ENCODE measurements around the gene POLA1. TPM values are rescaled to one million over a fixed set of nuclear protein-coding genes. Genes with fewer than 3 reads are reported as not detected.

POLA1 gene
- total RNA-seq, 1 donor from 2014 or later: 80.4 TPM

- Histone ChIP-seq H3K27ac (no peak overlapping the region), H3K36me3 (peaks cover 21% of the 10 kb centered on the region), H3K27me3 (no peaks in the 10 kb centered on the region), H2AFZ (replicated peaks) (no peak overlapping the region), H3K9me3 (ENCODE audit: low read depth) (no peaks in the 10 kb centered on the region), H4K20me1 (ENCODE audit: low read depth) (no peaks in the 10 kb centered on the region), H3K4me3 (no peak overlapping the region), H3K4me1 (no peaks in the 10 kb centered on the region), H3F3A (ENCODE audit: low read depth) (no peaks in the 10 kb centered on the region), H3K4me2 (no peak overlapping the region), H3K9ac (no peak overlapping the region), H3K79me2 (ENCODE audit: low read depth) (peaks cover 15% of the 10 kb centered on the region)
- Mint-ChIP-seq H3K36me3 (peaks cover 29% of the 10 kb centered on the region), H3K27me3 (ENCODE audit: insufficient read depth, low read depth) (no peaks in the 10 kb centered on the region), H3K4me1 (no peaks in the 10 kb centered on the region), H3K4me3 (no peak overlapping the region), H3K27ac (no peak overlapping the region), H3K9me3 (no peaks in the 10 kb centered on the region)
- no peak for DNase-seq (ENCODE audit: low spot score)
- no peak for TF ChIP-seq EZH2 (IDR thresholded peaks at IDR 0.05)
- no peak for TF ChIP-seq EZH2phosphoT487 (IDR thresholded peaks at IDR 0.05)
These were observed 66.1 kb downstream of the POLA1 start for GRCh38 chrX:24759786-24760185.

GRCh38 chrX:24760363-24761000, 66.8 kb downstream of the POLA1 start:
- H3K4me3 Mint-ChIP-seq: no peak overlapping the region
- Histone ChIP-seq H3K9me3 (ENCODE audit: low read depth) (no peaks in the 10 kb centered on the region), H2AFZ (replicated peaks) (no peak overlapping the region), H3K4me3 (no peak overlapping the region), H3K9ac (no peak overlapping the region), H3K27ac (no peak overlapping the region), H3K4me1 (no peaks in the 10 kb centered on the region), H3K36me3 (peaks cover 14% of the 10 kb centered on the region), H4K20me1 (ENCODE audit: low read depth) (no peaks in the 10 kb centered on the region), H3F3A (ENCODE audit: low read depth) (no peaks in the 10 kb centered on the region), H3K79me2 (ENCODE audit: low read depth) (peaks cover 15% of the 10 kb centered on the region), H3K27me3 (no peaks in the 10 kb centered on the region), H3K4me2 (no peak overlapping the region)
- H3K36me3 Mint-ChIP-seq: peaks cover 32% of the 10 kb centered on the region
- no peaks in the 10 kb centered on the region for H3K27me3 Mint-ChIP-seq (ENCODE audit: insufficient read depth, low read depth)
- TF ChIP-seq, protein P1, sequence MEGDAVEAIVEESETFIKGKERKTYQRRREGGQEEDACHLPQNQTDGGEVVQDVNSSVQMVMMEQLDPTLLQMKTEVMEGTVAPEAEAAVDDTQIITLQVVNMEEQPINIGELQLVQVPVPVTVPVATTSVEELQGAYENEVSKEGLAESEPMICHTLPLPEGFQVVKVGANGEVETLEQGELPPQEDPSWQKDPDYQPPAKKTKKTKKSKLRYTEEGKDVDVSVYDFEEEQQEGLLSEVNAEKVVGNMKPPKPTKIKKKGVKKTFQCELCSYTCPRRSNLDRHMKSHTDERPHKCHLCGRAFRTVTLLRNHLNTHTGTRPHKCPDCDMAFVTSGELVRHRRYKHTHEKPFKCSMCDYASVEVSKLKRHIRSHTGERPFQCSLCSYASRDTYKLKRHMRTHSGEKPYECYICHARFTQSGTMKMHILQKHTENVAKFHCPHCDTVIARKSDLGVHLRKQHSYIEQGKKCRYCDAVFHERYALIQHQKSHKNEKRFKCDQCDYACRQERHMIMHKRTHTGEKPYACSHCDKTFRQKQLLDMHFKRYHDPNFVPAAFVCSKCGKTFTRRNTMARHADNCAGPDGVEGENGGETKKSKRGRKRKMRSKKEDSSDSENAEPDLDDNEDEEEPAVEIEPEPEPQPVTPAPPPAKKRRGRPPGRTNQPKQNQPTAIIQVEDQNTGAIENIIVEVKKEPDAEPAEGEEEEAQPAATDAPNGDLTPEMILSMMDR (IDR thresholded peaks at IDR 0.05): no peak
- TF ChIP-seq EZH2 (IDR thresholded peaks at IDR 0.05) (no peak), EZH2phosphoT487 (IDR thresholded peaks at IDR 0.05) (no peak)
- H3K27ac Mint-ChIP-seq: no peak overlapping the region
- H3K9me3 Mint-ChIP-seq: no peaks in the 10 kb centered on the region
- no peak for DNase-seq (ENCODE audit: low spot score)
- no peaks in the 10 kb centered on the region for H3K4me1 Mint-ChIP-seq

- Histone ChIP-seq H3K79me2 (ENCODE audit: low read depth) (peaks cover 15% of the 10 kb centered on the region), H4K20me1 (ENCODE audit: low read depth) (no peaks in the 10 kb centered on the region), H2AFZ (replicated peaks) (no peak overlapping the region), H3K9me3 (ENCODE audit: low read depth) (no peaks in the 10 kb centered on the region), H3K4me1 (no peaks in the 10 kb centered on the region), H3K27ac (no peak overlapping the region), H3K36me3 (peaks cover 12% of the 10 kb centered on the region), H3K27me3 (no peaks in the 10 kb centered on the region), H3K9ac (no peak overlapping the region), H3K4me2 (no peak overlapping the region), H3K4me3 (no peak overlapping the region), H3F3A (ENCODE audit: low read depth) (no peaks in the 10 kb centered on the region)
- Mint-ChIP-seq H3K27me3 (ENCODE audit: insufficient read depth, low read depth) (no peaks in the 10 kb centered on the region), H3K27ac (no peak overlapping the region), H3K4me1 (no peaks in the 10 kb centered on the region), H3K36me3 (peaks cover 34% of the 10 kb centered on the region), H3K4me3 (no peak overlapping the region), H3K9me3 (no peaks in the 10 kb centered on the region)
- no peak for DNase-seq (ENCODE audit: low spot score)
- no peak for TF ChIP-seq EZH2 (IDR thresholded peaks at IDR 0.05)
- TF ChIP-seq EZH2phosphoT487 (IDR thresholded peaks at IDR 0.05): no peak
- TF ChIP-seq, protein P1 (IDR thresholded peaks at IDR 0.05): no peak
These were observed 67.6 kb downstream of the POLA1 start for GRCh38 chrX:24761306-24761705.

DNA sequence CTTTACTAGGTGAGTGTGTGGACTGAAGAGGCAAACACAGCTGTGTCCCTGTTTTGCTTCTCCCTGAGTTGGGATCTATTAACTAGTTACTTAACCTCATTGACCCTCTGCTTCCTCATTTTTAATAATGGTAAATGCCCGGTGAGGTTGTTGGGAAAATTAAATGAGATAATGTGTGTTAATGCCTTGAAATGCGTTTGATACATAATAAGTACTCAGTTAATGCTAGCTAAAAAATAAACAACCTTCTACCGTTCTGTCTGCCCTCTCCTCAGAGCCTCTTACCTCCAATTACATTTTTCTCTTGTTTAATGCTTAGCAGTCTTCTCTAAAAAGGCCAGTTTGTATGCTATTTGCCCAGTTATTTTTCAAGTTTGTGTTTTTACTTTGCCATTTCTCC, 70.3 kb downstream of the POLA1 start:
- TF ChIP-seq EZH2 (IDR thresholded peaks at IDR 0.05) (no peak), EZH2phosphoT487 (IDR thresholded peaks at IDR 0.05) (no peak)
- TF ChIP-seq, protein P1 (IDR thresholded peaks at IDR 0.05): no peak
- no peaks in the 10 kb centered on the region for H3K4me1 ChIP-seq
- Mint-ChIP-seq H3K4me3 (no peak overlapping the region), H3K9me3 (no peaks in the 10 kb centered on the region), H3K27me3 (ENCODE audit: insufficient read depth, low read depth) (no peaks in the 10 kb centered on the region), H3K4me1 (peaks cover 5% of the 10 kb centered on the region), H3K27ac (no peak overlapping the region), H3K36me3 (peaks cover 35% of the 10 kb centered on the region)
- no peak overlapping the region for H3K4me2 ChIP-seq
- H3K36me3 ChIP-seq: peaks cover 27% of the 10 kb centered on the region
- H3K9me3 ChIP-seq (ENCODE audit: low read depth): no peaks in the 10 kb centered on the region
- no peaks in the 10 kb centered on the region for H3F3A ChIP-seq (ENCODE audit: low read depth)
- H2AFZ ChIP-seq (replicated peaks): no peak overlapping the region
- no peaks in the 10 kb centered on the region for H3K27me3 ChIP-seq
- H4K20me1 ChIP-seq (ENCODE audit: low read depth): no peaks in the 10 kb centered on the region
- no peak for DNase-seq (ENCODE audit: low spot score)
- peaks cover 15% of the 10 kb centered on the region for H3K79me2 ChIP-seq (ENCODE audit: low read depth)
- H3K9ac ChIP-seq: no peak overlapping the region
- no peak overlapping the region for H3K4me3 ChIP-seq
- H3K27ac ChIP-seq: peak overlapping the region; percentile 56

All from neural progenitor cell (in vitro differentiated cells).